Inferior parietal cortex (tissue), 1 donor: ENCODE results near the gene COL6A1.
"Not testable (repeated sequence)": the region's sequence is repeated elsewhere in the genome, so short reads cannot be mapped to it uniquely, and the experiment has no call there.

Experiments used
- DNase-seq: peaks from one replicate; pipeline ENCODE4 v3.0.0-alpha.2; 2016; ENCODE audit errors: extremely low spot score

COL6A1 gene

DNA sequence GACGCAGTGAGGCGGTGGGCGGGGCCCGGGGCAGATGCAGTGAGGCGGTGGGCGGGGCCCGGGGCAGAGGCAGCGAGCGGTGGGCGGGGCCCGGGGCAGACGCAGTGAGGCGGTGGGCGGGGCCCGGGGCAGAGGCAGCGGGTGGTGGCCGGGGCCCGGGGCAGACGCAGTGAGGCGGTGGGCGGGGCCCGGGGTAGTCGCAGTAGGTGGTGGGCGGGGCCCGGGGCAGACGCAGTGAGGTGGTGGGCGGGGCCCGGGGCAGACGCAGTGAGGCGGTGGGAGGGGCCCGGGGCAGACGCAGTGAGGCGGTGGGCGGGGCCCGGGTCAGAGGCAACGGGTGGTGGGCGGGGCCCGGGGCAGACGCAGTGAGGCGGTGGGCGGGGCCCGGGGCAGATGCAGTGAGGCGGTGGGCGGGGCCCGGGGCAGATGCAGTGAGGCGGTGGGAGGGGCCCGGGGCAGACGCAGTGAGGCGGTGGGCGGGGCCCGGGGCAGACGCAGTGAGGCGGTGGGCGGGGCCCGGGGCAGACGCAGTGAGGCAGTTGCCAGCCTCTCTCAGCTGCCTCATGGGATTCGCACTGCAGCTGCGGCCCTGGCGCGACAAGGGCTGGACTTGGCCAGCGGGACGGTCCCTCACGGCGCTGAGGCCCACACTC, 24.4 kb downstream of the COL6A1 start:
- not testable (repeated sequence) for DNase-seq

DNA sequence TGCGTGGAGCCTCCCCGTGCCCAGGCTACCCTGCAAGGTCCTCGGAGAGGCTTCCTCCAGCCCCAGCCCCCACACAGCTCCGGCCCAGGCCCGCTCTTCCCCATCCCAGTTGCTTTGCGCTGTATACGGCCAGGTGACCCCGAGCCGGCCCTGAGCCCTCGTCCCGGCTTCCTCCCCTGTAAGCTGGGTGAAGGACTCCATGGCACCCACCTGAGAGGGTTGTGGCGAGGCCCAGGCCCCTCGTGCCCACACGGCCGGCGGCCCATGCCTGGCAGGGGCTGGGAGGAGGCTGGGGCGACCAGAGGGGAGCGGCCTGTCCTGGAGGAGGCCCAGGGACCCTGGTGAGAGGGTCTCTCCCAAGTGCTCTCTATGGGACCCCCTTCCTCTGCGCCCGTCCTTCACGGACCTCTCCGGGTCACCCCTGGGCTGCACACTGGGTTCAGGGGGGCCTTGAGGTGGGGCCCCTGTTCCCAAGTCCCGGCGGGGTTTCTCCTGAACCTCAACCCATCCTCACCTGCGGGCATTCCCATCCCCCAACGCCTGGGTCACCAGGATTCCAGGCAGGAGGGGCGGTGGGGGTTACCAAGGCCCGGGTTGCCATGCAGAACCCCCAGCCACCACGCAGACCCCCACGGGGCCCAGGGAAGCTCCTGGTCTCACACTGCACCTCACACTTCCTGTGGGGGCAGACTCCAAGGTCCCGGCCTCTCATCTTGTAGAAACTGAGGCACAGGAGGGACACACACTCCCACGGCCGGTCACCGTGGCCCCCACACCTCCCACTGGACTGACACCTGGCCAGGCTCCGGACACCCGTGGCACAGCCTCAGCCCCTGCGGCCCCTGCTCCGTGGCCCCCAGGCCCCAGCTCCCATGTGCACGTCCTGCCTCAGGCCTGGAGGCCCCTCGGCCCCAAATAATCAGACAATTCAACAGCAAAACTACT, 25.2 kb downstream of the COL6A1 start:
- DNase-seq, result no peak

GRCh38 chr21:46007492-46007868, 25.9 kb downstream of the COL6A1 start:
- DNase-seq, result no peak

- no peak for DNase-seq
Observed at GRCh38 chr21:46008893-46009621, 27.5 kb downstream of the COL6A1 start.

DNA sequence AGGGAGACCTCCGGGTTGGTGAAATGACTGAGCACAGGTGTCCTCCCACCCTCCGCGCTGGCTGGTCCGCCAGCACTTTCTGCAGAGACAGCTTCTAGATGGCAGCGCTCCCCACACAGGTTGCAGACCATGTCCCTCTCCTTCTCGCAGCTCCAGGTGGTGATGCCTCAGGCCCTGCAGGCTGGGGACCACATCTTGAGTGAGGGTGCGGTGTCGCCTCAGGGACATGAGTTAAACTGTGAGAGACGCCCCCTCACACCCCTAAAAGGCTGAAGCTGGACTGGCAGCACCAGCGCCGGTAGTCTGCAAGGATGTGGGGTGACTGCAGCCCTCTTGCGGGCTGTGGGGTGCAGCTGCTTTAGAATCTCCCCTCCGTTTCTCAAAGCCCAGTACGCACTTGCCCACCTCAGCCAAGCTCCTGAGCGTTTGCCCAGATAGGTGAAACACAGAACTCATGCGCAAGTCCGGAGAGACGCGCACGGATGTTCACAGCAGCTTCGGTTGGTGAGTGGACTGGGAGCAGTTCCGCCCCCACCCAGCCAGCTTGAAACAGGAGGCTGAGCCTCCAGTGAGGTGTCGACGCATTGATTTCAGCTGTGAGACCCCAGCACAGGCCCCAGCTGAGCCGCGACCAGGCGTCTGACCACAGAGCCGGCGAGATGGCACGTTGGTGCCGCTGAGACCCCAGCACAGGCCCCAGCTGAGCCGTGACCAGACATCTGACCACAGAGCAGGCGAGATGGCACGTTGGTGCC, 28.6 kb downstream of the COL6A1 start:
- DNase-seq, result no peak

- no peak for DNase-seq
Observed at GRCh38 chr21:46011267-46011967, 29.8 kb downstream of the COL6A1 start.

DNA sequence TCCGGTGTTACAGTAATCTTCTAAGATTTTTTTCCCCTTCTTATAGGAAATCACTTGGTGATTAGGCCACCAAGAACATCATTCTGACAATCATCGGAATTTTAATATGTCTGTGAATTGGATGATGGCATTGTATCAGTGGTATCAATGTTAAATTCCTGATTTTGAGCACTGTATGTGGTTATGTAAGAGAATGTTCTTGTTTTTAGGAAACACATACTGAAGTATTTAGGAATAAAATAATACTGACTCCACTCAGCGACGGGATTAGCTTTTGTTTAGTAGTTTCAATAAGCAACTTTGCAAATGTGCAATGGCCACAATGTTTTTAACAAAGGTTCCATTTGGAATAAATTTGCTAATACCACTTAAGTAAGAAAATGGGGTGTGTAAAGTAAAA, 30.6 kb downstream of the COL6A1 start:
- no peak for DNase-seq

- no peak for DNase-seq
Observed at GRCh38 chr21:46014828-46015227, 33.3 kb downstream of the COL6A1 start.

DNA sequence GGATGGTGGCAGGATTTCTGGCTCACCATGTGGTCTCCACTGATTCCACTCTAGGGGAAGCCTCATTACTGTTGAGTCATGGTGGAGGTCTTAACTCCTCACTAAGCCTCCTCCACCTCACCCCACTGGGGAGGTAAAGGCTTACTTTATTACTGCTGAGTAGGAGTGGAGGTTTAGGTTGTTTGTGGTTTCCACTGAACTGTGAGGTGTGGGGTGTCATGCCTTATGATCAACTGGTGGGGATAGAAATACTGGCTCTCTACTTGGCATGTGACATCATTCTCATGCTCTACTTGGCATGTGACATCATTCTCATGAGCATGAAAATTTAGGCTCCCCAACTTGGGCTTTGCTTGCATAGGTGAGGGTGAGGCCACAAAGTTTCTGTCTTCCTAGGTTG, 35.6 kb downstream of the COL6A1 start:
- DNase-seq, result no peak

DNA sequence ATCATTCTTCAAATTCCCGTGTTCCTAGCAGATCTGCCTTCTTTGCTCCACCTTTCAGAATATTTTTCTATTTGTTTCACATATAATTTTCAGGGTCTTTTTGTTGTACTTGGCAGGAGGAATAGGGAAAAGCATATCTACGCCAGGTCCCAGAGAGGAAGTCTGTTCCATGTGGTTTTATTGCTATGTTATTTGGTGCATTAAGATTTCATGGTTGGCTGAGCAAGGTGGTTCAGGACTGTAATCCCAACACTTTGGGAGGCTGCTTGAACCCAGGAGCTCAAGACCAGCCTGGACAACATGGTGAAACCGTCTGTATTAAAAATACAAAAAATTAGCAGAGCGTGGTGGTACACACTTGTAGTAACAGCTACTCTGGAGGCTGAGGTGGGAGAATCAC, 36.1 kb downstream of the COL6A1 start:
- DNase-seq, result no peak

- no peak for DNase-seq
Observed at GRCh38 chr21:46018615-46019014, 37.0 kb downstream of the COL6A1 start.

DNA sequence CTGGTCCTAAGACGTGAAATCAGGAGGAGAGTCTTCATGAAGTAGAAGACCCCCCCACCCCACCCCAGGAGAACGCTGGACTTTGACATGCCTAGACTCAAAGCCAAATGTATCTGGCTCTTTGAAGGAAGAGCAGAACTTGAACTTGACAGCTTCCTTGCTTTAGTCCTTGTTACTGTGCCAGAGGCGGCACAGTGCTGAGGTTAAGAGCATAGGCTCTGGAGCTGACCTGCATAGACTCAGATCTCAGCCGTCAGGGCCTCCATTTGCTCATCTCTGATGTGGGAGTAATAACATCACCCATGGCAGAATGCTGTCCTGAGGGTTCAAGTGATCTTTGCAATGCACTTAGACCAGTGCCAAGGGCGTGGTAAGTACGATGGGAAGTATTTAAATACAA, 39.0 kb downstream of the COL6A1 start:
- DNase-seq, result no peak

GRCh38 chr21:46021398-46021797, 39.8 kb downstream of the COL6A1 start:
- no peak for DNase-seq

- no peak for DNase-seq
Observed at GRCh38 chr21:46021978-46022544, 40.5 kb downstream of the COL6A1 start.

DNA sequence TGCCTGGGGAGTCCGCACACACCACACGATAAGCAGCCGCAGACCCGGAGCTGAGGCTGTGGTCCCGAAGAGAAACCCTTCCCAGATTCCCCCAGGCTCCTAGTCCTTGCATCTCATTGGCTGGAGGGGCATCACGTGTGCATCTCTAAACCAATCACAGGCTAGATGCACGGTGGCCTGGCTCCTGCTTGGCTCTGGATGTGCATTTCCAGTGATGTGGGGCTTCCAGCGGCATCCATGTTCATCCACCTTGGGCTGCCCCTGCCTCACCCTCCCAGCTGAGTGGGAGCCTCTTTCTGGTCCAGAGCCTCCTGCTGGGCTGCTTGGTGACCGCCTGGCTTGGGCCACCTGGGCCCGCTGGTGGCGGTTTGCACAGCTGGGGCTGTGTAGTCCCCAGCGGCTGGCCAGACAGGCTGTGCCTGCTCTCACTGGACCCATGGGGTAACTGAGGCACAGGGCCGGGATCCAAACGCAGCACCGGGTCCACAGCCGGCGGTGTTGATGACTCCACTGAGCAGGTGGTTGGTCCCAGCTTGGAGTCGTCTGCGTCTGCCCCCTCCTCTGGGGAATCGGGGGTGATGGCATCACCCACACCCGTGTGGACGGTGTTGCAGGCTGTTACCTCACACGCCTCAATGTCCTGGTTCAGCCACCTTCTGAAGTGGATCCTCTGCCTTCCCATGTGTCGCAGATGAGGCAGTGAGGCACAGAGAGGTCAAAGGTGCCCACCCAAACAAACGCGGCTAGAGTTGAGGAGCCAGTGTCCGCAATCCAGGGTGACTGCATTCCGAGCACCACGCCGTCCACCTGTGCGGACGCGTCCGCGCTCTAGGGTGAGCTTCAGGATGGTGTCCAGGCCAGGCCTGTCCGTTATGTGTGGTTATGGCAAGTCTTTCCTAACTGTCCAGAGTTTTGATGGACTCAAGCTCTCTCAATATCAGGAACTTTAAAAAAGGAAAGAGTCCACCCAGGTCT, 41.3 kb downstream of the COL6A1 start:
- no peak for DNase-seq

DNA sequence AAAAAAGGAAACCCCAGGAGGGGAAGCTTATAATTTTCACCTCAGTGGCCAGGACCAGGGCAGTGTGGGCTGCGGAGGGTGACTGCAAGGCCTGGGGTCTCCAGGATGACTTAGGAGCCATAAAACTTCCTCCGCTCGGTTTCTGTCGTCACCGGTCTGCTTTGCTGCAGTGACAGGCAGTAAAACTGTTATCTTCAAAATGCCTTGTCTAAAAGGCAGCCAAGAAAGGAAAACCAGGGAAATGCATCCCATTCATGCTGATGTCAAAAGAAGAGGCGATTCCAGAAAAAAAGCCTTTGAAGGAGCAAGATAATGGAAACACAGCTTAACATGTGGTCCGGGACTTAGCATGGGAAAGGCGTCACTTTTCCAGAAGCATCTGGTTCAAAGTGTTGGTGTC, 42.0 kb downstream of the COL6A1 start:
- no peak for DNase-seq

DNA sequence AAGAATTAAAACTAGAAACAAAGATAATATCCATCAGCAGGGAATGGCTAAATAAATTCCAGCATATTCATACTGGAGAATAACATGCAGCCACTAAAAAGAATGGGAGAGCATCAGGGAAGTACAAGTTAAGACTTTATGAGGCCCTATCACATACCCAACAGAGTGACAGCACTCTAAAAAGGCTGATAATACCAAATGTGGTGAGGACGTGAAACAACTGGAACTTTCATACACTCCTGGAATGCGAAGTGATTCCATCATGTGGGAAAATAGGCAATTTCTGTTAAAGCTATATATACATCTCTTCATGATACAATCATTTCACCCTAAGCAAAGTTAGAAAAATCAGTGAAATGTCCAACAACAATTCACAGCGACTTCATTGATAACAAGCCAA, 42.6 kb downstream of the COL6A1 start:
- DNase-seq, result no peak

DNA sequence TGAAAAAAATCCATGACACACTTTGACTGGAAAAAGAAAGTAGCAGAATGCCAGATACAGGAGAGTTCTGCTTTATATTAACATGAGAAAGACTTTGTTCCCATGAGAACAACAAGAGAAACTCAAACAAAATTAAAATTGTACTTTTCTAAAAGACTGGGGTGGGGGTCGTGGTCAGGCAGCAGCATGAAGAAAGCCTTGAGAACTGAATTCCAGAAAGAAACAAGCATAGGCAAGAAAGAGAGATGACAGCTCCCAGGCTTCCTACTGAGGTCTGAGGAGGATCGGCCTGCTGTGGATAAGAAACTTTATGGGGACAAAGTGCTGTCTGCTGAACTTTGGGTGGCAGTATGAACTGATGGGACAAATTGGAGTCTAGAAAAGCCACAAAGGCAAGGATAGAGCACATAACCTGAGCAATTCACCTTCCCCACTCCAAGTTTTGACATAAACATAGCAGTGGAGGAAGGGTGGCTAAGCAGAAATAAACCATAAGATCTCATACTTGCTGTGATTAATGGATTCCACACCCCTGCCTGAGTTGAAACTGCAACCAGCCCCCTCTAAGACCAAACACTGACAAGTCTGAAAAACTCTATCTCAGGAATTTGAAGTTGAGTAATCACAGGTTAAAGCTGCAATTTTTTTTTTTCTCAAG, 43.7 kb downstream of the COL6A1 start:
- no peak for DNase-seq

- DNase-seq, result no peak
Observed at GRCh38 chr21:46027851-46028493, 46.4 kb downstream of the COL6A1 start.
